ENCODE results near the gene CSRNP3. TPM values are rescaled to one million over a fixed set of nuclear protein-coding genes. Genes with fewer than 3 reads are reported as not detected.

CSRNP3 gene
- polyA plus RNA-seq, 1 donor: 4.4 TPM

DNA sequence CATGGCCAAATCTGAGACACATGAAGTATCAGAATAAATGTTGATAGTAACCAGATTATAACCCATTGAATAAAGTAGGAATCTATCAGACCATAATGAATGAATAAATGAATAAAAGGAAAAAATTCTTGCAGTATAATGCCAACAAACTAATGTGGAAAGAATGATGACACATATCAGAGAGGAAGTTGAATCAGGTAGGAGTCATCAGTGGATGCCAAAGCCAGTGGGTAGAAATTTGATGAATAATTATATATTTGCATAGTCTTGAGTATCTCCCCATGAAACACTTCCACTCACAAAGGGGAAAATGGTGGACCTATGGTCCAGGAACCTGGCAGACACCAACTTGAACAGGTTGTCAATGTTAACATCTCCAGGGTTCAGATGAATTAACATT lies 255.9 kb downstream of the CSRNP3 start:
- Histone ChIP-seq H3K27me3 (ENCODE audit: control insufficient read depth, insufficient read depth, low read length) (no peaks in the 10 kb centered on the region), H3K36me3 (ENCODE audit: control insufficient read depth, insufficient read depth, low read length) (no peaks in the 10 kb centered on the region), H3K4me1 (ENCODE audit: control insufficient read depth, insufficient read depth, low read length) (no peaks in the 10 kb centered on the region), H3K27ac (ENCODE audit: low read length) (no peak overlapping the region), H3K9me3 (ENCODE audit: control insufficient read depth, low read depth, low read length) (no peaks in the 10 kb centered on the region), H3K4me3 (ENCODE audit: low read length) (no peak overlapping the region)
- DNase-seq: no peak

Other genes starting within 250 kb of the CSRNP3 start
- gene SCN2A, start 230.3 kb upstream of the CSRNP3 start, polyA plus RNA-seq: 2.4 TPM

Data from large intestine (tissue), 3 donors.